SK-N-SH (cell line): ENCODE data around the gene HJV. TPM values are rescaled to one million over a fixed set of nuclear protein-coding genes. Genes with fewer than 3 reads are reported as not detected.

ENCODE experiments used
- CTCF ChIA-PET: fragments of 300-600, 350-600 bp; formaldehyde crosslinking; extraction: SDS; loops from one replicate; lab custom pipeline; 2021; lab: Yijun Ruan, JAX
- POLR2A ChIA-PET: fragments of 350-600 bp; sonication (Branson Sonifier 250); formaldehyde crosslinking; extraction: SDS; loops from one replicate; lab custom pipeline; 2020; ENCODE audit warnings: antibody characterized with exemption, inconsistent platforms; lab: Yijun Ruan, JAX
- DNase-seq: peaks from one replicate; pipeline ENCODE4 v3.0.0; 2012
- H2AFZ ChIP-seq: fragments of 200-600 bp; sonication (generic); 2 replicates; pipeline ENCODE4 v1.8.1; 2016; ENCODE audit warnings: antibody characterized with exemption, mild to moderate bottlenecking, low read depth
- H3F3A ChIP-seq: fragments of 200-600 bp; sonication (generic); replicated peaks from 2 replicates; pipeline ENCODE3; 2016; ENCODE audit warnings: antibody characterized with exemption, mild to moderate bottlenecking; ENCODE audit not compliant: insufficient read depth
- H3K27ac ChIP-seq, 2 experiments: fragments of 200-500 bp in 1 of 2; fragments of 200-600 bp in 1 of 2; sonication (Bioruptor generic) in 1 of 2; sonication (generic), shearing (Covaris generic) in 1 of 2; 2 replicates each; pipeline versions ENCODE4 v1.5.1 to v1.6.1; 2014 to 2016; ENCODE audit warnings: low read depth in 2 of 2, inconsistent platforms in 1 of 2, low read length in 1 of 2, mild to moderate bottlenecking in 1 of 2, mixed read lengths in 1 of 2
- H3K27me3 ChIP-seq: fragments of 200-600 bp; sonication (generic), shearing (Covaris generic); 2 replicates; pipeline ENCODE4 v1.6.1; 2016; ENCODE audit warnings: mixed run types; ENCODE audit not compliant: insufficient read depth
- H3K36me3 ChIP-seq, 2 experiments: fragments of 200-500 bp in 1 of 2; fragments of 200-600 bp in 1 of 2; sonication (Bioruptor generic) in 1 of 2; sonication (generic) in 1 of 2; replicated peaks in 1 of 2; 2 replicates each; pipeline versions ENCODE3 to v1.5.1; 2014 to 2016; ENCODE audit warnings: low read length in 1 of 2, mild to moderate bottlenecking in 1 of 2; ENCODE audit not compliant: insufficient read depth in 2 of 2, control insufficient read depth in 1 of 2
- H3K4me1 ChIP-seq, 2 experiments: fragments of 200-500 bp in 1 of 2; fragments of 200-600 bp in 1 of 2; sonication (Bioruptor generic) in 1 of 2; sonication (generic), shearing (Covaris generic) in 1 of 2; 2 replicates each; pipeline versions ENCODE4 v1.5.1 to v1.6.1; 2014 to 2016; ENCODE audit warnings: low read depth in 1 of 2, low read length in 1 of 2, mixed run types in 1 of 2; ENCODE audit not compliant: insufficient read depth in 2 of 2, control insufficient read depth in 1 of 2
- H3K4me2 ChIP-seq: fragments of 200-600 bp; sonication (generic), shearing (Covaris generic); 2 replicates; pipeline ENCODE4 v1.6.1; 2017; ENCODE audit warnings: mixed run types
- H3K4me3 ChIP-seq, 2 experiments: fragments of 200-500 bp in 1 of 2; fragments of 200-600 bp in 1 of 2; sonication (Bioruptor generic) in 1 of 2; sonication (generic), shearing (Covaris generic) in 1 of 2; 2 replicates each; pipeline versions ENCODE4 v1.5.1 to v1.8.1; 2014 to 2016; ENCODE audit warnings: low read depth in 2 of 2, inconsistent platforms in 1 of 2, low read length in 1 of 2, mild to moderate bottlenecking in 1 of 2, mixed read lengths in 1 of 2, moderate library complexity in 1 of 2
- H3K79me2 ChIP-seq: fragments of 200-600 bp; sonication (generic); 2 replicates; pipeline ENCODE4 v1.8.1; 2017; ENCODE audit warnings: mild to moderate bottlenecking; ENCODE audit not compliant: insufficient read depth
- H3K9ac ChIP-seq: fragments of 200-600 bp; sonication (generic); 2 replicates; pipeline ENCODE4 v1.6.1; 2017; ENCODE audit warnings: mixed run types
- H3K9me2 ChIP-seq: fragments of 200-600 bp; sonication (generic); 2 replicates; pipeline ENCODE4 v1.6.1; 2017; ENCODE audit warnings: mixed run types
- H3K9me3 ChIP-seq: fragments of 200-600 bp; sonication (generic); 2 replicates; pipeline ENCODE4 v1.6.1; 2017; ENCODE audit warnings: mixed run types, mild to moderate bottlenecking, moderate library complexity
- H4K20me1 ChIP-seq: fragments of 200-600 bp; sonication (generic); 2 replicates; pipeline ENCODE4 v1.6.1; 2017; ENCODE audit warnings: mild to moderate bottlenecking, mixed run types; ENCODE audit not compliant: insufficient read depth
- CHD2 ChIP-seq: fragments of 150-350 bp; IDR thresholded peaks from 2 replicates; pipeline ENCODE4 v1.6.1; 2018; ENCODE audit warnings: low read length; ENCODE audit not compliant: partially characterized antibody
- FOXJ3 ChIP-seq: sonication (generic); formaldehyde crosslinking; IDR thresholded peaks from 2 replicates; pipeline ENCODE4 v1.5.1; 2020; ENCODE audit warnings: mild to moderate bottlenecking, missing genetic modification reagents
- FOXM1 ChIP-seq: IDR thresholded peaks from 2 replicates; pipeline ENCODE4 v1.4.0; 2012; ENCODE audit warnings: low read depth, mild to moderate bottlenecking
- GABPA ChIP-seq: IDR thresholded peaks from 2 replicates; pipeline ENCODE4 v1.4.0; 2012; ENCODE audit warnings: low read depth, mild to moderate bottlenecking
- GATA2 ChIP-seq: sonication (generic); formaldehyde crosslinking; IDR thresholded peaks from 2 replicates; pipeline ENCODE4 v1.5.0; 2020; ENCODE audit warnings: mild to moderate bottlenecking, missing genetic modification reagents
- NFIC ChIP-seq: IDR thresholded peaks from 2 replicates; pipeline ENCODE4 v1.4.0; 2012; ENCODE audit warnings: borderline replicate concordance
- NRF1 ChIP-seq: IDR thresholded peaks from 2 replicates; pipeline ENCODE4 v1.6.1; 2012; ENCODE audit warnings: low read depth, mild to moderate bottlenecking, low read length
- POLR2AphosphoS5 ChIP-seq: IDR thresholded peaks from 2 replicates; pipeline ENCODE4 v1.6.1; 2012; ENCODE audit warnings: low read depth, low read length
- RCOR1 ChIP-seq: fragments of 150-350 bp; IDR thresholded peaks from 2 replicates; pipeline ENCODE4 v1.6.1; 2017; ENCODE audit warnings: antibody characterized with exemption, low read length
- RXRA ChIP-seq: IDR thresholded peaks from 2 replicates; pipeline ENCODE4 v1.4.0; 2012; ENCODE audit warnings: low read depth, mild to moderate bottlenecking, borderline replicate concordance
- SIN3A ChIP-seq: IDR thresholded peaks from 2 replicates; pipeline ENCODE4 v1.6.1; 2012; ENCODE audit warnings: low read depth, mild to moderate bottlenecking, low read length, moderate library complexity, borderline replicate concordance
- TAF1 ChIP-seq: IDR thresholded peaks from 2 replicates; pipeline ENCODE4 v1.6.1; 2012; ENCODE audit warnings: low read depth, mild to moderate bottlenecking, low read length, moderate library complexity, borderline replicate concordance
- TCF12 ChIP-seq: IDR thresholded peaks from 2 replicates; pipeline ENCODE4 v1.4.0; 2012
- USF1 ChIP-seq: IDR thresholded peaks from 2 replicates; pipeline ENCODE4 v1.4.0; 2012; ENCODE audit warnings: low read depth, borderline replicate concordance
- WGBS: methylation state at CpG from one replicate; pipeline ENCODE4 v1.1.6; 2017; ENCODE audit warnings: low lambda C conversion rate; 5-methylcytosine and 5-hydroxymethylcytosine counted together
- polyA plus RNA-seq, 3 experiments: library from polyadenylated mRNA; depleted of rRNA; stranded (reverse); fragments of >200 nt; gene quantifications; 2 replicates each; pipeline ENCODE4 v1.2.3, GENCODE V29; 2012
- TF ChIP-seq, protein P1 (sequence below): IDR thresholded peaks from 2 replicates; pipeline ENCODE4 v1.6.1; 2012; ENCODE audit warnings: mild to moderate bottlenecking, low read depth, low read length, moderate library complexity
- TF ChIP-seq, protein P2 (sequence below): IDR thresholded peaks from 2 replicates; pipeline ENCODE4 v1.4.0; 2012; ENCODE audit warnings: low read depth, borderline replicate concordance
- TF ChIP-seq, protein P3 (sequence below): fragments of 150-350 bp; IDR thresholded peaks from 2 replicates; pipeline ENCODE4 v1.6.1; 2017; ENCODE audit warnings: antibody characterized with exemption, low read length, low read depth, borderline replicate concordance

Gene HJV
- polyA plus RNA-seq, 1 of the 3 experiments (the other 2 are of a cell fraction): 0.05 TPM

DNA sequence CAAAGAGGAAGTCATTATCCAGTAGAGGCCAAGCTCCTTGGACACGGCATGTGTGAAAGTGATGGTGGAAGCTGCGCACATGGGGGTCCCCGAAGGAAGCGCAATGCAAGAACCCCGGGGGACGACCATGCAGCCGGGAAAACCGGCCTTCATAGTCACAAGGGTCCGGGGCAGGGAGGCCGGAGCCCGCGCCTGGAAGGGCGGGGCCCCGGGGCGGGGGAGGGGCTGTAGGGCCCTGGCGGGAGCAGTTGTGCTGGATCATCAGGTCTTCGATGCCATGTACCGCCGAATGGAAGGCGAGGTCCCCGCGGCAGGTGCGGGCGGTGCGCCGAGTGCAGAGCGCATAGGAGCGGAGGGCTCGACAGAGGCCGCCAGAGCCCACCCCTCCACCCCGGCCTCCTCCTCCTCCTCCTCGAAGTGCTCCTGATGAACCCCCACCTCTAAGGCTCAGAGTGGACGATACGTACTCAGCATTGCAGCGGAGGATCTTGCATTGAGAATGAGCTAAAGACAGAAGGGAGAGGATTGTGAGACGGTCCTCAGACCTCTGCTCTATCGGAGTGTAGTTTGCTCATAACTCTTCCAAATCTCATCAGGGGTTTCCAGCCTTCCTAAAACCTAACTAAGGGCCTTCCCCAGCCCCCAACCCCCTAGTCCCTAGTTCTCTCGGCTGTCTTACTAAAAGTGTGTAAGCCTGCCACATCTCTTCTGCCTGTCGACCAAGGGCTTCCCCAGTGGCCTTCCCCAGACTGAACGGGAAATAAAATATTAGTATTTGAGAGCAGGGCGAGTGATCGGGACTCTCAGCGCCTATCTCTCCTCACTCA lies 2.1 kb downstream of the HJV start (continued):
- TF ChIP-seq, protein P1, sequence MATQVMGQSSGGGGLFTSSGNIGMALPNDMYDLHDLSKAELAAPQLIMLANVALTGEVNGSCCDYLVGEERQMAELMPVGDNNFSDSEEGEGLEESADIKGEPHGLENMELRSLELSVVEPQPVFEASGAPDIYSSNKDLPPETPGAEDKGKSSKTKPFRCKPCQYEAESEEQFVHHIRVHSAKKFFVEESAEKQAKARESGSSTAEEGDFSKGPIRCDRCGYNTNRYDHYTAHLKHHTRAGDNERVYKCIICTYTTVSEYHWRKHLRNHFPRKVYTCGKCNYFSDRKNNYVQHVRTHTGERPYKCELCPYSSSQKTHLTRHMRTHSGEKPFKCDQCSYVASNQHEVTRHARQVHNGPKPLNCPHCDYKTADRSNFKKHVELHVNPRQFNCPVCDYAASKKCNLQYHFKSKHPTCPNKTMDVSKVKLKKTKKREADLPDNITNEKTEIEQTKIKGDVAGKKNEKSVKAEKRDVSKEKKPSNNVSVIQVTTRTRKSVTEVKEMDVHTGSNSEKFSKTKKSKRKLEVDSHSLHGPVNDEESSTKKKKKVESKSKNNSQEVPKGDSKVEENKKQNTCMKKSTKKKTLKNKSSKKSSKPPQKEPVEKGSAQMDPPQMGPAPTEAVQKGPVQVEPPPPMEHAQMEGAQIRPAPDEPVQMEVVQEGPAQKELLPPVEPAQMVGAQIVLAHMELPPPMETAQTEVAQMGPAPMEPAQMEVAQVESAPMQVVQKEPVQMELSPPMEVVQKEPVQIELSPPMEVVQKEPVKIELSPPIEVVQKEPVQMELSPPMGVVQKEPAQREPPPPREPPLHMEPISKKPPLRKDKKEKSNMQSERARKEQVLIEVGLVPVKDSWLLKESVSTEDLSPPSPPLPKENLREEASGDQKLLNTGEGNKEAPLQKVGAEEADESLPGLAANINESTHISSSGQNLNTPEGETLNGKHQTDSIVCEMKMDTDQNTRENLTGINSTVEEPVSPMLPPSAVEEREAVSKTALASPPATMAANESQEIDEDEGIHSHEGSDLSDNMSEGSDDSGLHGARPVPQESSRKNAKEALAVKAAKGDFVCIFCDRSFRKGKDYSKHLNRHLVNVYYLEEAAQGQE: no peak
- no peak for TF ChIP-seq USF1
- no peak for TF ChIP-seq GATA2 (CRISPR knock-in tag)
- TF ChIP-seq, protein P2, sequence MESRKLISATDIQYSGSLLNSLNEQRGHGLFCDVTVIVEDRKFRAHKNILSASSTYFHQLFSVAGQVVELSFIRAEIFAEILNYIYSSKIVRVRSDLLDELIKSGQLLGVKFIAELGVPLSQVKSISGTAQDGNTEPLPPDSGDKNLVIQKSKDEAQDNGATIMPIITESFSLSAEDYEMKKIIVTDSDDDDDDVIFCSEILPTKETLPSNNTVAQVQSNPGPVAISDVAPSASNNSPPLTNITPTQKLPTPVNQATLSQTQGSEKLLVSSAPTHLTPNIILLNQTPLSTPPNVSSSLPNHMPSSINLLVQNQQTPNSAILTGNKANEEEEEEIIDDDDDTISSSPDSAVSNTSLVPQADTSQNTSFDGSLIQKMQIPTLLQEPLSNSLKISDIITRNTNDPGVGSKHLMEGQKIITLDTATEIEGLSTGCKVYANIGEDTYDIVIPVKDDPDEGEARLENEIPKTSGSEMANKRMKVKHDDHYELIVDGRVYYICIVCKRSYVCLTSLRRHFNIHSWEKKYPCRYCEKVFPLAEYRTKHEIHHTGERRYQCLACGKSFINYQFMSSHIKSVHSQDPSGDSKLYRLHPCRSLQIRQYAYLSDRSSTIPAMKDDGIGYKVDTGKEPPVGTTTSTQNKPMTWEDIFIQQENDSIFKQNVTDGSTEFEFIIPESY: no peak
- no peak for TF ChIP-seq FOXM1
- no peak for TF ChIP-seq RCOR1

DNA sequence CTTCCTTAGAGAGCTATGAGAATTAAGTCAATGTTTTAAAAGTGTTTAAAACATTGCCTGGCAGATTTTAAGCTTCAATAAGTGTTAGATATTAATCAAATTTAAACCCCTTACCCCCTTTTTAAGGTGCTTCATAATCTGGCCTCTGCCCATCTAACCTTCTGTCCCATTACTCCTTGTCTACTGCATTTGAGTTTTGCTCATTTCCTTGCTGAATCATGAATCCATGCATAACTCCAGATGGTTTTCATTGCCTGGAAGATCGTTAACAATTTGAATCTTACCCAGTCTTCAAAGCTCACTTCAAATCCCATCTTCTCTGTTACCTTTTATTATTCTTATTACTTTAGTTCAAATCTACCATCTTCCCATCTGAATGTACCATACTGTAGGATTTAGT lies 4.6 kb downstream of the HJV start:
- Histone ChIP-seq H3K36me3 (no peaks in the 10 kb centered on the region), H3F3A (peaks cover 27% of the 10 kb centered on the region), H3K9me2 (no peaks in the 10 kb centered on the region), H3K4me1 (peaks cover 2 to 9% of the 10 kb centered on the region in 2 experiments; a peak in 3 of 4 replicates), H4K20me1 (no peaks in the 10 kb centered on the region), H3K27ac (peak overlapping the region; percentile 24 to 61; a peak in 3 of 4 replicates), H3K27me3 (no peaks in the 10 kb centered on the region), H3K4me2 (0 out of 2 replicates have a peak overlapping the region, but pooled peaks have one; percentile 1), H3K9me3 (no peaks in the 10 kb centered on the region), H3K9ac (no peak overlapping the region), H3K79me2 (no peaks in the 10 kb centered on the region), H3K4me3 (no peak overlapping the region), H2AFZ (peak overlapping the region; percentile 29; the same call in 1 of the 2 replicates)
- POLR2A ChIA-PET: no interaction called here
- 6% methylated on average over 1 of the region's 1 CpG for WGBS
- CTCF ChIA-PET: interaction anchor here (1.0 to 6.5 kb wide), 8 partner anchors 10 to 171 kb away, joined by 3 to 41 read pairs (median 11); partner anchors contain the start of gene NUDT17
- no peak for DNase-seq
- TF ChIP-seq TCF12: peak; percentile 91
- TF ChIP-seq, protein P3, sequence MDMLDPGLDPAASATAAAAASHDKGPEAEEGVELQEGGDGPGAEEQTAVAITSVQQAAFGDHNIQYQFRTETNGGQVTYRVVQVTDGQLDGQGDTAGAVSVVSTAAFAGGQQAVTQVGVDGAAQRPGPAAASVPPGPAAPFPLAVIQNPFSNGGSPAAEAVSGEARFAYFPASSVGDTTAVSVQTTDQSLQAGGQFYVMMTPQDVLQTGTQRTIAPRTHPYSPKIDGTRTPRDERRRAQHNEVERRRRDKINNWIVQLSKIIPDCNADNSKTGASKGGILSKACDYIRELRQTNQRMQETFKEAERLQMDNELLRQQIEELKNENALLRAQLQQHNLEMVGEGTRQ: no peak
- no peak for TF ChIP-seq TAF1
- no peak for TF ChIP-seq GABPA
- no peak for TF ChIP-seq RXRA
- TF ChIP-seq FOXJ3: no peak
- TF ChIP-seq CHD2: no peak
- TF ChIP-seq GATA2 (CRISPR knock-in tag): no peak
- no peak for TF ChIP-seq NRF1
- no peak for TF ChIP-seq POLR2AphosphoS5
- TF ChIP-seq, protein P1: no peak
- TF ChIP-seq NFIC: no peak
- TF ChIP-seq SIN3A: no peak
